Kidney epithelial cell (primary cell): ENCODE measurements around the gene NUP88. TPM values are rescaled to one million over a fixed set of nuclear protein-coding genes. Genes with fewer than 3 reads are reported as not detected.

ENCODE experiments used
- DNase-seq: peaks from one replicate; pipeline ENCODE4 v3.0.0-alpha.2; 2010; ENCODE audit warnings: low read depth
- H3K27me3 ChIP-seq: 2 replicates; pipeline ENCODE4 v1.6.0; 2011; ENCODE audit warnings: low read length; ENCODE audit not compliant: control insufficient read depth, insufficient read depth
- H3K36me3 ChIP-seq: 2 replicates; pipeline ENCODE4 v1.5.1; 2011; ENCODE audit warnings: low read length; ENCODE audit not compliant: control insufficient read depth, insufficient read depth
- H3K4me3 ChIP-seq: 2 replicates; pipeline ENCODE4 v1.5.1; 2011; ENCODE audit warnings: low read depth, mild to moderate bottlenecking, control low read depth, low read length
- CTCF ChIP-seq: IDR thresholded peaks from 2 replicates; pipeline ENCODE4 v1.5.1; 2011; ENCODE audit warnings: mild to moderate bottlenecking, moderate library complexity, low read length, control low read depth, inconsistent platforms; ENCODE audit not compliant: insufficient read depth, poor library complexity, severe bottlenecking
- total RNA-seq: library from RNA; depleted of rRNA; stranded (reverse); fragments of >200 nt; gene quantifications from 2 replicates; pipeline ENCODE4 v1.2.3, GENCODE V29; 2015

NUP88 gene
- total RNA-seq, 1 donor from 2014 or later = 68.2 TPM

- TF ChIP-seq CTCF = no peak
- Histone ChIP-seq H3K27me3 (no peaks in the 10 kb centered on the region), H3K36me3 (peaks cover 1% of the 10 kb centered on the region), H3K4me3 (no peak overlapping the region)
- DNase-seq = no peak
Observed at GRCh38 chr17:5416901-5417300, 2.6 kb downstream of the NUP88 start.

- H3K27me3 ChIP-seq = no peaks in the 10 kb centered on the region
- TF ChIP-seq CTCF = no peak
- H3K4me3 ChIP-seq = no peak overlapping the region
- H3K36me3 ChIP-seq = peaks cover 3% of the 10 kb centered on the region
- peak; percentile 72 for DNase-seq
Observed at GRCh38 chr17:5413682-5414081, 5.8 kb downstream of the NUP88 start.

- Histone ChIP-seq H3K4me3 (no peak overlapping the region), H3K36me3 (peaks cover 3% of the 10 kb centered on the region), H3K27me3 (no peaks in the 10 kb centered on the region)
- TF ChIP-seq CTCF = no peak
- no peak for DNase-seq
Observed at GRCh38 chr17:5410594-5411272, 8.7 kb downstream of the NUP88 start.

GRCh38 chr17:5408186-5408585 lies 11.3 kb downstream of the NUP88 start:
- no peak for TF ChIP-seq CTCF
- no peaks in the 10 kb centered on the region for H3K27me3 ChIP-seq
- no peak overlapping the region for H3K4me3 ChIP-seq
- H3K36me3 ChIP-seq = peaks cover 3% of the 10 kb centered on the region
- DNase-seq = no peak

- no peak for TF ChIP-seq CTCF
- Histone ChIP-seq H3K36me3 (peaks cover 2% of the 10 kb centered on the region), H3K27me3 (no peaks in the 10 kb centered on the region), H3K4me3 (no peak overlapping the region)
- DNase-seq = no peak
Observed at GRCh38 chr17:5405400-5405799, 14.1 kb downstream of the NUP88 start.

GRCh38 chr17:5399767-5400166 lies 19.7 kb downstream of the NUP88 start:
- Histone ChIP-seq H3K36me3 (no peaks in the 10 kb centered on the region), H3K27me3 (no peaks in the 10 kb centered on the region), H3K4me3 (no peak overlapping the region)
- TF ChIP-seq CTCF = no peak
- DNase-seq = no peak
